Measurements from ENCODE around the gene REXO5.

The REXO5 gene

DNA sequence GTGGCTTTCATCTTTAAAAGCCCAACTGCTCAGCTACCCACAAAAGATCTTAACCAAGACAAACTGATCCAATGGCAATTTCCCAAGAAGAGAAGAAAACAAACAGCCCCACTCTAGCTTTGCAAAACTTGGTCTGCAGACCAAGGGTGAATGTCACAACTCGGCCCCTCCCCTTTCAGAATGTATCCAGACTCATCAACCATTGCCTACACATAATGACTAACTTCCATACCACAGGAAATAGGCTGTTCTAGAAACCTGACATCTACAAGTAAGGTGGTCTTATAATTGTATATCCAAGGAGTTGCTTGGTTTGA is 77.9 kb downstream of the REXO5 start:
- H3K56ac ChIP-seq (ENCODE audit: low read length) = no peak overlapping the region
- H2BK120ac ChIP-seq (ENCODE audit: low read depth, low read length) = no peak overlapping the region
- H4K8ac ChIP-seq (ENCODE audit: low read depth, low read length) = no peak overlapping the region
- no peak overlapping the region for H3K9ac ChIP-seq (ENCODE audit: low read length)
- H3K23ac ChIP-seq (ENCODE audit: low read length) = no peak overlapping the region
- no peak overlapping the region for H3K4ac ChIP-seq (ENCODE audit: low read depth, low read length)
- H2AK5ac ChIP-seq (ENCODE audit: low read length) = no peak overlapping the region
- no peaks in the 10 kb centered on the region for H3K4me1 ChIP-seq (ENCODE audit: control insufficient read depth, low read depth, low read length)
- H2BK15ac ChIP-seq (replicated peaks; ENCODE audit: low read depth) = no peak overlapping the region
- H3K27me3 ChIP-seq (ENCODE audit: insufficient read depth, low read length, poor library complexity) = no peaks in the 10 kb centered on the region
- H3K18ac ChIP-seq (ENCODE audit: low read length) = no peak overlapping the region
- H2BK5ac ChIP-seq (ENCODE audit: low read length) = no peak overlapping the region
- no peak overlapping the region for H3K4me3 ChIP-seq (ENCODE audit: low read length)
- peaks cover 9% of the 10 kb centered on the region for H3K79me1 ChIP-seq (ENCODE audit: low read length)
- H4K5ac ChIP-seq (ENCODE audit: low read length) = no peak overlapping the region
- DNase-seq = no peak
- H3K36me3 ChIP-seq (ENCODE audit: control insufficient read depth, insufficient read depth, low read length) = no peaks in the 10 kb centered on the region
- H3K4me2 ChIP-seq (ENCODE audit: low read length) = no peak overlapping the region
- H3K27ac ChIP-seq (ENCODE audit: low read depth, low read length) = no peak overlapping the region
- WGBS (ENCODE audit: extremely low coverage, insufficient coverage, low lambda C conversion rate) = no CpG with 5 or more reads among the region's 1 CpG
- peaks cover 5% of the 10 kb centered on the region for H3K79me2 ChIP-seq (ENCODE audit: control insufficient read depth, insufficient read depth, low read length)

DNA sequence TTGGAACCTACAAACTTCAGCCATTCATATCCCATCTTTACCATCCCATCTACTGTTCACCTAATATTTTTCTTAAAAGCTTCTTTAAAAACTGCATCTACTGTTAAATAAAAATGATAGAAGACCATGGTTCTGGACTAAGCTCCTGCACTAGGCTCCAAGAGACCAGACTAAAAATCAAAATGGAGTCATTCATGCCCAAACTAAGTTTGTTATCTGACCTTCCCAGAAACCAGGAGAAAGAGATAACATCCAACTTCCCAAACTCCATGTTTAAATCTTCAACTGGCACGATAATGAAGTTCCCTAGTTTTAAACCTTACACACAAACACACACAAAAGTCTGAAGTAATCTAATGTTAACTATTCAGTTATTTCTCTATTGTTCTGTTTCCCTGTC is 80.0 kb downstream of the REXO5 start:
- no peak overlapping the region for H4K5ac ChIP-seq (ENCODE audit: low read length)
- no peaks in the 10 kb centered on the region for H3K36me3 ChIP-seq (ENCODE audit: control insufficient read depth, insufficient read depth, low read length)
- no peak overlapping the region for H4K8ac ChIP-seq (ENCODE audit: low read depth, low read length)
- H2AK5ac ChIP-seq (ENCODE audit: low read length) = no peak overlapping the region
- no peak for DNase-seq
- no peaks in the 10 kb centered on the region for H3K27me3 ChIP-seq (ENCODE audit: insufficient read depth, low read length, poor library complexity)
- no CpG with 5 or more reads among the region's 1 CpG for WGBS (ENCODE audit: extremely low coverage, insufficient coverage, low lambda C conversion rate)
- no peaks in the 10 kb centered on the region for H3K4me1 ChIP-seq (ENCODE audit: control insufficient read depth, low read depth, low read length)
- no peak overlapping the region for H2BK120ac ChIP-seq (ENCODE audit: low read depth, low read length)
- H3K79me2 ChIP-seq (ENCODE audit: control insufficient read depth, insufficient read depth, low read length) = peaks cover 9% of the 10 kb centered on the region
- H3K4me3 ChIP-seq (ENCODE audit: low read length) = no peak overlapping the region
- H2BK5ac ChIP-seq (ENCODE audit: low read length) = no peak overlapping the region
- no peak overlapping the region for H3K18ac ChIP-seq (ENCODE audit: low read length)
- H3K9ac ChIP-seq (ENCODE audit: low read length) = no peak overlapping the region
- H3K23ac ChIP-seq (ENCODE audit: low read length) = no peak overlapping the region
- peaks cover 12% of the 10 kb centered on the region for H3K79me1 ChIP-seq (ENCODE audit: low read length)
- no peak overlapping the region for H2BK15ac ChIP-seq (replicated peaks; ENCODE audit: low read depth)
- no peak overlapping the region for H3K4ac ChIP-seq (ENCODE audit: low read depth, low read length)
- H3K56ac ChIP-seq (ENCODE audit: low read length) = no peak overlapping the region
- H3K27ac ChIP-seq (ENCODE audit: low read depth, low read length) = no peak overlapping the region
- H3K4me2 ChIP-seq (ENCODE audit: low read length) = no peak overlapping the region

- no peak overlapping the region for H3K23ac ChIP-seq (ENCODE audit: low read length)
- H2AK5ac ChIP-seq (ENCODE audit: low read length) = no peak overlapping the region
- peaks cover 12% of the 10 kb centered on the region for H3K79me1 ChIP-seq (ENCODE audit: low read length)
- H3K79me2 ChIP-seq (ENCODE audit: control insufficient read depth, insufficient read depth, low read length) = peaks cover 12% of the 10 kb centered on the region
- no peak for DNase-seq
- H3K4me3 ChIP-seq (ENCODE audit: low read length) = no peak overlapping the region
- no peak overlapping the region for H3K18ac ChIP-seq (ENCODE audit: low read length)
- H3K36me3 ChIP-seq (ENCODE audit: control insufficient read depth, insufficient read depth, low read length) = no peaks in the 10 kb centered on the region
- no peak overlapping the region for H3K4me2 ChIP-seq (ENCODE audit: low read length)
- no peak overlapping the region for H2BK120ac ChIP-seq (ENCODE audit: low read depth, low read length)
- no peak overlapping the region for H3K27ac ChIP-seq (ENCODE audit: low read depth, low read length)
- no peak overlapping the region for H3K9ac ChIP-seq (ENCODE audit: low read length)
- H3K4ac ChIP-seq (ENCODE audit: low read depth, low read length) = no peak overlapping the region
- no peak overlapping the region for H2BK15ac ChIP-seq (replicated peaks; ENCODE audit: low read depth)
- WGBS (ENCODE audit: extremely low coverage, insufficient coverage, low lambda C conversion rate) = no CpG with 5 or more reads among the region's 1 CpG
- no peak overlapping the region for H3K56ac ChIP-seq (ENCODE audit: low read length)
- no peak overlapping the region for H2BK5ac ChIP-seq (ENCODE audit: low read length)
- H3K27me3 ChIP-seq (ENCODE audit: insufficient read depth, low read length, poor library complexity) = no peaks in the 10 kb centered on the region
- H4K8ac ChIP-seq (ENCODE audit: low read depth, low read length) = no peak overlapping the region
- H4K5ac ChIP-seq (ENCODE audit: low read length) = no peak overlapping the region
- no peaks in the 10 kb centered on the region for H3K4me1 ChIP-seq (ENCODE audit: control insufficient read depth, low read depth, low read length)
These were observed 80.9 kb downstream of the REXO5 start for GRCh38 chr16:20887207-20887606.

- H3K4me2 ChIP-seq (ENCODE audit: low read length) = no peak overlapping the region
- no peak overlapping the region for H3K27ac ChIP-seq (ENCODE audit: low read depth, low read length)
- no peak overlapping the region for H3K4ac ChIP-seq (ENCODE audit: low read depth, low read length)
- no peak overlapping the region for H2BK15ac ChIP-seq (replicated peaks; ENCODE audit: low read depth)
- H2BK120ac ChIP-seq (ENCODE audit: low read depth, low read length) = no peak overlapping the region
- no peak overlapping the region for H2BK5ac ChIP-seq (ENCODE audit: low read length)
- peaks cover 18% of the 10 kb centered on the region for H3K79me2 ChIP-seq (ENCODE audit: control insufficient read depth, insufficient read depth, low read length)
- no peaks in the 10 kb centered on the region for H3K36me3 ChIP-seq (ENCODE audit: control insufficient read depth, insufficient read depth, low read length)
- H3K79me1 ChIP-seq (ENCODE audit: low read length) = peaks cover 20% of the 10 kb centered on the region
- H3K23ac ChIP-seq (ENCODE audit: low read length) = no peak overlapping the region
- H4K8ac ChIP-seq (ENCODE audit: low read depth, low read length) = no peak overlapping the region
- no peaks in the 10 kb centered on the region for H3K4me1 ChIP-seq (ENCODE audit: control insufficient read depth, low read depth, low read length)
- no peak overlapping the region for H3K56ac ChIP-seq (ENCODE audit: low read length)
- H3K27me3 ChIP-seq (ENCODE audit: insufficient read depth, low read length, poor library complexity) = no peaks in the 10 kb centered on the region
- no peak overlapping the region for H2AK5ac ChIP-seq (ENCODE audit: low read length)
- no peak overlapping the region for H4K5ac ChIP-seq (ENCODE audit: low read length)
- no CpG with 5 or more reads among the region's 4 CpGs for WGBS (ENCODE audit: extremely low coverage, insufficient coverage, low lambda C conversion rate)
- no peak overlapping the region for H3K9ac ChIP-seq (ENCODE audit: low read length)
- peak; percentile 50 for DNase-seq
- H3K18ac ChIP-seq (ENCODE audit: low read length) = no peak overlapping the region
- no peak overlapping the region for H3K4me3 ChIP-seq (ENCODE audit: low read length)
These were observed 83.4 kb downstream of the REXO5 start for GRCh38 chr16:20889625-20890275.

DNA sequence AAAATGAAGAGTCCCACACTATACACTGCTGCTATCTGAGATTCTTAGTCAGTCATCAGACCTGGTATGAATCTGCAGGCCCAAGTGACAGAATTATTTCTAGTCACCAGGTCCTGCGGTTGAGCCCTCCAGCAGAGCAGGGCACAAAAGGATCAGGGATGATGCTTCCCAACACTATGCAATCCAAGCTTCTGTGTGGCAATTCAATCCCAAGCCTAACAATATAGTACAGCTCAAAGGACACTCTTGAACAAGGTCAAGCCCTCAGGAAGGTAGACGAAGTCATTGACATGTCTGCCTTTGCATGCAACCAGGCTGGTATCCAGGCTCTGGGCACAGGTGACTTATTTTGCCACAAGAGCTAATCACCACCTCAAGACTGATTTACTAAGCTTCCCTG is 88.1 kb downstream of the REXO5 start:
- H3K27ac ChIP-seq (ENCODE audit: low read depth, low read length) = no peak overlapping the region
- H2BK5ac ChIP-seq (ENCODE audit: low read length) = no peak overlapping the region
- H3K23ac ChIP-seq (ENCODE audit: low read length) = no peak overlapping the region
- H3K79me2 ChIP-seq (ENCODE audit: control insufficient read depth, insufficient read depth, low read length) = peaks cover 47% of the 10 kb centered on the region
- no peak overlapping the region for H2BK120ac ChIP-seq (ENCODE audit: low read depth, low read length)
- no peak overlapping the region for H2AK5ac ChIP-seq (ENCODE audit: low read length)
- no peak overlapping the region for H3K4me3 ChIP-seq (ENCODE audit: low read length)
- H3K4ac ChIP-seq (ENCODE audit: low read depth, low read length) = no peak overlapping the region
- no peak overlapping the region for H4K8ac ChIP-seq (ENCODE audit: low read depth, low read length)
- no peaks in the 10 kb centered on the region for H3K27me3 ChIP-seq (ENCODE audit: insufficient read depth, low read length, poor library complexity)
- no peak overlapping the region for H3K56ac ChIP-seq (ENCODE audit: low read length)
- no peak overlapping the region for H2BK15ac ChIP-seq (replicated peaks; ENCODE audit: low read depth)
- DNase-seq = no peak
- peaks cover 27% of the 10 kb centered on the region for H3K79me1 ChIP-seq (ENCODE audit: low read length)
- no peak overlapping the region for H3K18ac ChIP-seq (ENCODE audit: low read length)
- peaks cover 2% of the 10 kb centered on the region for H3K4me1 ChIP-seq (ENCODE audit: control insufficient read depth, low read depth, low read length)
- no peak overlapping the region for H3K9ac ChIP-seq (ENCODE audit: low read length)
- H3K36me3 ChIP-seq (ENCODE audit: control insufficient read depth, insufficient read depth, low read length) = no peaks in the 10 kb centered on the region
- H4K5ac ChIP-seq (ENCODE audit: low read length) = no peak overlapping the region
- H3K4me2 ChIP-seq (ENCODE audit: low read length) = no peak overlapping the region
- no CpG with 5 or more reads among the region's 2 CpGs for WGBS (ENCODE audit: extremely low coverage, insufficient coverage, low lambda C conversion rate)

- no peak overlapping the region for H2BK5ac ChIP-seq (ENCODE audit: low read length)
- H2BK120ac ChIP-seq (ENCODE audit: low read depth, low read length) = no peak overlapping the region
- H3K9ac ChIP-seq (ENCODE audit: low read length) = no peak overlapping the region
- no peak overlapping the region for H3K18ac ChIP-seq (ENCODE audit: low read length)
- no peak overlapping the region for H3K4me3 ChIP-seq (ENCODE audit: low read length)
- no peaks in the 10 kb centered on the region for H3K36me3 ChIP-seq (ENCODE audit: control insufficient read depth, insufficient read depth, low read length)
- no peak overlapping the region for H3K23ac ChIP-seq (ENCODE audit: low read length)
- no peak overlapping the region for H3K4ac ChIP-seq (ENCODE audit: low read depth, low read length)
- no peak for DNase-seq
- H3K4me2 ChIP-seq (ENCODE audit: low read length) = no peak overlapping the region
- no peak overlapping the region for H2BK15ac ChIP-seq (replicated peaks; ENCODE audit: low read depth)
- no peak overlapping the region for H3K56ac ChIP-seq (ENCODE audit: low read length)
- peaks cover 44% of the 10 kb centered on the region for H3K79me2 ChIP-seq (ENCODE audit: control insufficient read depth, insufficient read depth, low read length)
- no peaks in the 10 kb centered on the region for H3K27me3 ChIP-seq (ENCODE audit: insufficient read depth, low read length, poor library complexity)
- WGBS (ENCODE audit: extremely low coverage, insufficient coverage, low lambda C conversion rate) = no CpG with 5 or more reads among the region's 4 CpGs
- no peak overlapping the region for H2AK5ac ChIP-seq (ENCODE audit: low read length)
- peaks cover 2% of the 10 kb centered on the region for H3K4me1 ChIP-seq (ENCODE audit: control insufficient read depth, low read depth, low read length)
- no peak overlapping the region for H4K8ac ChIP-seq (ENCODE audit: low read depth, low read length)
- peaks cover 24% of the 10 kb centered on the region for H3K79me1 ChIP-seq (ENCODE audit: low read length)
- H4K5ac ChIP-seq (ENCODE audit: low read length) = no peak overlapping the region
- H3K27ac ChIP-seq (ENCODE audit: low read depth, low read length) = no peak overlapping the region
These were observed 91.0 kb downstream of the REXO5 start for GRCh38 chr16:20897253-20897897.
